ENCODE data around the gene FAM72A. TPM values are rescaled to one million over a fixed set of nuclear protein-coding genes. Genes with fewer than 3 reads are reported as not detected.
"Not testable (repeated sequence)": the region's sequence is repeated elsewhere in the genome, so short reads cannot be mapped to it uniquely, and the experiment has no call there.

FAM72A gene
- total RNA-seq, 2 donors from 2014 or later, result 16.6 to 22.7 TPM

DNA sequence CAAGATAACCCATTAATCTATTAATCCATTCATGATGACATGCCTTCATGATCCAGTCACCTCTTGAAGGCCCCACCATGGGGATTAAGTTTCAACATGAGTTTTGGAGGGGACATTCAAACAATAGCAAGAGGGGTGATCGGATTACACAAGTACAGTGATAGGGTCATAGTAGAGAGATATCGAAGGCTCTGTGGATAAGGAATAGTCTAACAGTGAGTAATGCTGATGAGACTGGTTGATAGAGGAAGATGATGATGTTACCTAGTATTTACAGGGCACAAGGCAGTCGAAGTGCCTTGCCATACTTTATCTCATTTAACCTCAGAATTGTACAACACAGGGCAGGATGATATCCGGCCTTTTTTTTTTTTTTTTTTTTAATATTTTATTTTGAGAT is 18.9 kb upstream of the FAM72A start:
- H3K4me3 Mint-ChIP-seq; ATAC-seq (replicated peaks); H3K4me1 Mint-ChIP-seq; H3K27ac Mint-ChIP-seq; H3K9me3 Mint-ChIP-seq; H3K27me3 Mint-ChIP-seq; H3K36me3 Mint-ChIP-seq (ENCODE audit: low read depth): not testable (repeated sequence)

- not testable (repeated sequence) for H3K27ac Mint-ChIP-seq; H3K9me3 Mint-ChIP-seq; H3K4me3 Mint-ChIP-seq; H3K4me1 Mint-ChIP-seq; ATAC-seq (replicated peaks); H3K27me3 Mint-ChIP-seq; H3K36me3 Mint-ChIP-seq (ENCODE audit: low read depth)
Observed at GRCh38 chr1:206220332-206221000, 17.8 kb upstream of the FAM72A start.

DNA sequence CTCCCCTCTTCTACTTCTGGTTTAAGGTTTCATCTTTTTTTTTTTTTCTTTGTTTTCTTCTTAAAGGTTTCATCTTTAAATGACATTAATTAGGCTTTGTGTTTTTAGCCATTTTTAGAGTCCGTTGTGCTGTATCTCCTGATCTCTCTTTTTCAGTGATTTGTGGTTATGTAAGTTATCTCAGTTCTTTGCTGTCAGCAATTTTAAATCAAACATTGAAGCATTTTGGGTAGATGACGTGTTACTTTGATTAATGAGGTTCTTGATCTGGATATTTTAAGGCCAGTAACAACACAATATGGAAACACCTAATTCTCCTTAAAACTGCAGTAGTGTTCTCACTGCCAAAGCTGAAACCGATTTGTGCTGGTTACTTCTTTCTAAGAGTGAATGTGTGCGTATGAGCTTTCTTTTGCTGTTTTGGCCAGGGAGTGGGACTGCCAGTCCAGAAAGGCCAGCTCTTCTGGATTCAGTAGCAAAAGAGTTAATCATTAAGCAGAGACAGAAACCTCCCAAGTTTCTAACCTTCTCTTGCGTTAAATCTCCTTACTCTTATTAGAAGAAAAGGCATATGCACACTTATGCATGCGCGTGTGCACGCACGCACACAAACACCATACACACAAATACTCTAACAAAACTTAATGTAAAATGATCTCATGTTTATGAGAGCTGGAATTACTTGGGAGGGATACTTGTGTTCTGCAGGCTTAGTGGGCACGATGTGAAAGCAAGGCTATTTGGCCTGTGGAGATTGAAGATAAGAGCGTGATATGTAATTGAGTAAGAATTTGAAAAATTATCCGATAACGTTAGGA is 17.1 kb upstream of the FAM72A start:
- H3K27ac Mint-ChIP-seq; H3K9me3 Mint-ChIP-seq; ATAC-seq (replicated peaks); H3K4me3 Mint-ChIP-seq; H3K36me3 Mint-ChIP-seq (ENCODE audit: low read depth); H3K27me3 Mint-ChIP-seq; H3K4me1 Mint-ChIP-seq: not testable (repeated sequence)

- not testable (repeated sequence) for ATAC-seq (replicated peaks); H3K4me3 Mint-ChIP-seq; H3K27ac Mint-ChIP-seq; H3K27me3 Mint-ChIP-seq; H3K4me1 Mint-ChIP-seq; H3K9me3 Mint-ChIP-seq; H3K36me3 Mint-ChIP-seq (ENCODE audit: low read depth)
Observed at GRCh38 chr1:206218765-206219164, 16.1 kb upstream of the FAM72A start.

DNA sequence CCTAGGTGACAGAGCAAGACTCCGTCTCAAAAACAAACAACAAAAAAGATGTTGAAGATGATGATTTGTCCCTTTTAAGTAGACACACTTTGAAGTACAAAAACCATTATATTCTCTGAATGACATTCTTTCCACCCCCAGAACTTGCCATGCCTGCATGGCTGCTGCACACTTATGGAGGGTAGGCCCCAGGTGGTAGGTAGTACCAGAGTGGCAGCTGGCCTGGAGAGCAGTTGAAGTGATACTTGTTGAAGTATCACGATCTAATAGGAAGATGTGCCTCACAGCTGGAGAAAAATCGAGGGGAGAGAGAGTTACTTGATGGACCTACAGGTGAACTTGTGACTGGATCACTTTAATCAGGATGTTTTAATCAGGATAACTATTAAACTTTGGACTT is 15.6 kb upstream of the FAM72A start:
- H3K4me3 Mint-ChIP-seq; H3K27me3 Mint-ChIP-seq; H3K36me3 Mint-ChIP-seq (ENCODE audit: low read depth); ATAC-seq (replicated peaks); H3K4me1 Mint-ChIP-seq; H3K9me3 Mint-ChIP-seq; H3K27ac Mint-ChIP-seq: not testable (repeated sequence)

GRCh38 chr1:206215600-206216392 is 13.2 kb upstream of the FAM72A start:
- not testable (repeated sequence) for H3K27ac Mint-ChIP-seq; H3K4me3 Mint-ChIP-seq; H3K27me3 Mint-ChIP-seq; H3K36me3 Mint-ChIP-seq (ENCODE audit: low read depth); H3K9me3 Mint-ChIP-seq; ATAC-seq (replicated peaks); H3K4me1 Mint-ChIP-seq

GRCh38 chr1:206210802-206211201 is 8.2 kb upstream of the FAM72A start:
- H3K36me3 Mint-ChIP-seq (ENCODE audit: low read depth); H3K27me3 Mint-ChIP-seq; H3K9me3 Mint-ChIP-seq; H3K27ac Mint-ChIP-seq; H3K4me3 Mint-ChIP-seq; ATAC-seq (replicated peaks); H3K4me1 Mint-ChIP-seq: not testable (repeated sequence)

DNA sequence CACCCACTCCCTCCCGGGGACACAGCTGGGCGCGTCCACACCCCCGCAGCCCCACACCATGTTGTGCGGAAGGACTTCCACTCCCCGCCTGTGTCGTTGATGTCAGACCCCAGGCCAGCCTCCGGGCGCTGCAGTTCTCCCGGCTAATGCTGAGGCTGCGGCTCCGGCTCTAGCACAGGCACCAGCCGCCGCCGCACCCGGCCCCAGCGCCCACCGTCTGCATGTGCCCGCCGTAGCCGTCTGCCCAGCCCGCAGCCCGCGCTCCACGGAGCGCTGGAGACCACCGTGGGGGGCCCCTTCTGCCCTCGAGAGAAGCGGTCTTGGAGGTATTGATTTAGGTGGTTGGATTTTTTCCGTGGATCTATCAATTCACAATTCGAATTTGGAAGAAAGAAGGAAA is 2.9 kb upstream of the FAM72A start:
- not testable (repeated sequence) for H3K4me3 Mint-ChIP-seq; ATAC-seq (replicated peaks); H3K27ac Mint-ChIP-seq; H3K36me3 Mint-ChIP-seq (ENCODE audit: low read depth); H3K9me3 Mint-ChIP-seq; H3K4me1 Mint-ChIP-seq; H3K27me3 Mint-ChIP-seq

DNA sequence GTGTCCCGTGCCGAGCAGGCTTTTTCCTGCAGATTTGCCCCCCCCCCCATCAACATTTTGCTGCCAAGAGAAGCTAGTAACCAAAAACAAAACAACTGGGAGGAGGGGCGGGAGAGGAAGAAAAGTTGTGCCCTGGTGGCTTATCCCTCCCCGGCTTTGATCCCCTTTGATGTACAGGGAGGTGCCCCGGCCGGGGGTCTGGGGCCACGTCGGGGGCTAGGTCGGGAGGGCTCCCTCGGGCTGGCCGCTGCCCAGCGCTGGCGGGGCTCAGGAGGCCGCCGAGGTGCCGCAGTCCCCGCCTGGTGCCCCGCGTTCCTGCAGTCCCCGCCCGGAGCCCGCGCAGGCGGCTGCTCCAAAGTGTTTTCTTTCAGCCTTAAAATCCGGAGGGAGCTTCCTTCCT is 2.2 kb upstream of the FAM72A start:
- not testable (repeated sequence) for H3K27me3 Mint-ChIP-seq; ATAC-seq (replicated peaks); H3K36me3 Mint-ChIP-seq (ENCODE audit: low read depth); H3K27ac Mint-ChIP-seq; H3K9me3 Mint-ChIP-seq; H3K4me1 Mint-ChIP-seq
- H3K4me3 Mint-ChIP-seq, result peak overlapping the region; percentile 63

DNA sequence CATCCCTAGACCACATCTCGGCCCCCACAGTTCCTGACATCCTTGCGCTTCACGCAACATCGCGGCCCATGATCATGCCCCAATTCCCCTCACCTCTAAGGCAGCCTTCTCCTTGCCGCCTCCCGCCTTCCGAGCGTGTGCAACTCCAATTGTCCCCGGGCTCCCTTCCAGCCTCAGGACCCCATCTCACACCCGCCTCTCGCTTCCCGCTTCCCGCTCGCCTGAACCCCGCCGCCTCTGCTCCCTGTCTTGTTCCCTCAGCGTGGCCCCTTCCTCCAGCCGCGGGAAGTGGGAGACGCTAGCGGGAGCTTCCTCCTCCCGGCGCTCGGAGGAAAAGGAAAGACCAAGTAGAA is 1.5 kb upstream of the FAM72A start:
- H3K27me3 Mint-ChIP-seq; ATAC-seq (replicated peaks); H3K9me3 Mint-ChIP-seq; H3K36me3 Mint-ChIP-seq (ENCODE audit: low read depth); H3K4me3 Mint-ChIP-seq; H3K27ac Mint-ChIP-seq; H3K4me1 Mint-ChIP-seq: not testable (repeated sequence)

DNA sequence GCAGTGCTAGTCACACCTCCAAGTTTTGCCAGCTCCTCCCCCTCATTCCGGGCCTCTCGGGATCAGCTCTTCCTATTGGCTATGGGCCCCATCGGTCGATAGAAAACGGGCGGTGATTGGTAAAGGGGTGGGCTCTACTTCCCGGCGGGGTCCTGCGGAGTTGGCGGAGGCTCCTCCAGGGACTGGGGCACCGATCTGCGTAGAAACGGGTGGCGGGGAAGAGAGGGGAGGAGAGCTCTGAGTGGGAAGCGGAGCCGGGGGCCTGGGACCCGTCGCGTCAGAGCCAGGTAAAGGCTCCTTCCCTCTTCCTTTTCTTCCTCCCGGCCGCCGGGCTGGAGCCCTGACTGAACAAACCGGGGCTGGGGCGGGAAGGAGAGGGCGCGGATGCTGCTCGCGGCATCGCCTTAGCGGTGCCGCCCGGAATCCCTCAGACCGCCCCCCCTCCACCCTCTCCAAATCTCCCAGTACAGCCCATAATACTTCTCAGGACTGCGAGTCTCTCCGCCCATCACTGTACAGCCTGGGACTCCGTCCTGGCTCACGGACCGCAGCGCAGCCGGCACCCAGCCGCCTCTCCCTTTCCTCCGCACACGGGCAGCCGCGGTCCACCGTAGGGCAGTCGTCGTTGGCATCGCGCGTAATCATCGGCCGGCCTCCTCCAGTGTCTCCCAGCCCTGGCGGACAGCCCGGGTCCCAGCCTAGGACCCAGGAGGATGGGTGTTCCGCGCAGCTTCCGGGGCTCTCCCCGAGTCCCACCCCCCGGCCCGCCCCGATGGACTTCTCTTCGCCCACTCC is 922 bp upstream of the FAM72A start, which contains the start of gene SRGAP2:
TSS of gene SRGAP2 (plus strand) at position 178 of the 795 bp plus-strand sequence. CDS start 2,430 bp downstream, outside the sequence.
- not testable (repeated sequence) for H3K36me3 Mint-ChIP-seq (ENCODE audit: low read depth); H3K27me3 Mint-ChIP-seq; H3K4me1 Mint-ChIP-seq; H3K9me3 Mint-ChIP-seq
- Mint-ChIP-seq H3K4me3 (peak within 1 kb of the TSS; percentile 62), H3K27ac (peak within 1 kb of the TSS; percentile 34)
- ATAC-seq (replicated peaks), result peak; percentile 4

- H3K27me3 Mint-ChIP-seq; H3K36me3 Mint-ChIP-seq (ENCODE audit: low read depth); H3K9me3 Mint-ChIP-seq; H3K27ac Mint-ChIP-seq; ATAC-seq (replicated peaks); H3K4me3 Mint-ChIP-seq; H3K4me1 Mint-ChIP-seq: not testable (repeated sequence)
Observed at GRCh38 chr1:206196748-206197424, 5.8 kb downstream of the FAM72A start.

DNA sequence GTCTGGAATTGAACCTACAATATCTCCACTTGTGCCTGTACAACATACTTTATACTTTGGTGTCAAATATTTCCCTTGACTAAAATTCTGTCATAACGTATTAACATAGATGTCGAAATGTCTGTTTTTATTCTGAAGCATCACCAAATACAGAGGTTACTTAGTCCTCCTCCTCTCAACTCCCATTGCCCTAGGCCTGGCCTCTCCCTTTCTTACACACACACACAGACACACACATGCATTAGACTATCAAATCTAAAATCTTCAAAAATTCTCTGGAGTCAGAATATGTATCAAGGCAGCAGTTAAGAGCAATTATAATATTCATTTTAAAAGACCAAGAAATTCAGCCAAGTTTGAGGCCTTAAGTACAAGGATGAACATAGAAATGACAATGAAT is 7.5 kb downstream of the FAM72A start:
- H3K9me3 Mint-ChIP-seq; H3K36me3 Mint-ChIP-seq (ENCODE audit: low read depth); H3K4me1 Mint-ChIP-seq; H3K27ac Mint-ChIP-seq; H3K4me3 Mint-ChIP-seq; H3K27me3 Mint-ChIP-seq; ATAC-seq (replicated peaks): not testable (repeated sequence)

DNA sequence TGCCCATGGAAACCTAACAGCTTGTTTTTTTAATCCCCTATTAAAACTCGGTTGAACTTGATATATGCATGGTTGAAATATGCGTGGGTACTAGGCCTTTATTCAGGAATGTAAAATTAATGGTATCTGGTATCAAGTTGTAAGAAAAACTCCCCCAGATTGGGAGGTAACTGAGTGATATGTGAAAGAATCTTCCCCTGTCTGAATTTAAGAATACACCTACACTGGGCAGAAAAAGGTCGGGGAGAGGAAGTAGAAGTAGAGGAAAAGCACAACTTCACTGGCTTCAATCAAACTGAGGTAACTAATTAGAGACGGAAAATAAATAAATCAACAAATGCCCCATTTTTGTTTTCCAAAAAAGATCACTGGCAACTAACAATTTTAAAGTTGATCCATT is 15.8 kb downstream of the FAM72A start:
- not testable (repeated sequence) for H3K27me3 Mint-ChIP-seq; H3K4me1 Mint-ChIP-seq; H3K36me3 Mint-ChIP-seq (ENCODE audit: low read depth); H3K27ac Mint-ChIP-seq; H3K9me3 Mint-ChIP-seq; ATAC-seq (replicated peaks); H3K4me3 Mint-ChIP-seq
